ENCODE data around the gene LITAF. TPM values are rescaled to one million over a fixed set of nuclear protein-coding genes. Genes with fewer than 3 reads are reported as not detected.

Gene LITAF
- total RNA-seq, 1 experiment from 2014 or later: 84.2 TPM

DNA sequence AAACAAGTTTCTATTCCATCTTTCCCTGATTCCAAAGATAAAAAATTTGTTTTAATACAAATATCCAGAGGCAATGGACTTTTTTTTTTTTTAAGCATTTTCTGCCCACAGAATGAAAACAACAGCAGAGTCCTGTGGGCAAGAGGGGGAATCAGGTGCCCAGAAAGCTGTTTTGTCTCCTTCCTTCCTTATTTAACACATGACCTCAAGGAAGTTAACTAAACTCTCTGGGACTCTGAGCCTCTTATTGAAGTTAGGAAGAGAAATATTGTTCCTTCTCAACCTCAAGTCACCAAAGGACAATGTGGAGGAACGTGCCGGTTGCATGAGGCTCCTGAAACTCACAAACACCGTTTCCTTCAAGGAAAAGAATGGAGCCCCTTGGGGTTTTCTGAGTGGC, 34.9 kb downstream of the LITAF start:
- no TSS peak for BruUV-seq (replicated peaks)
- Histone ChIP-seq H3K9me3 (ENCODE audit: control insufficient read depth in 1 of 2, insufficient read depth in 1 of 2, low read depth in 1 of 2, low read length in 2 of 2) (peaks cover 8 to 14% of the 10 kb centered on the region in 2 experiments; a peak in 2 of 4 replicates), H3K4me3 (replicated peaks in 1 of 2; ENCODE audit: low read depth in 1 of 2, low read length in 2 of 2) (no peak overlapping the region), H4K20me1 (ENCODE audit: insufficient read depth) (no peaks in the 10 kb centered on the region), H3K27me3 (ENCODE audit: insufficient read depth, low read length) (no peaks in the 10 kb centered on the region), H3K36me3 (ENCODE audit: control insufficient read depth in 1 of 2, insufficient read depth in 2 of 2, low read length in 2 of 2) (peaks cover 21 to 40% of the 10 kb centered on the region in 2 experiments), H3K79me2 (ENCODE audit: insufficient read depth, low read length) (no peaks in the 10 kb centered on the region), H3K4me1 (ENCODE audit: control insufficient read depth in 1 of 2, insufficient read depth in 2 of 2, low read length in 2 of 2) (peaks cover 0 to 4% of the 10 kb centered on the region in 2 experiments; a peak in 1 of 4 replicates), H3K9me2 (ENCODE audit: insufficient read depth) (no peaks in the 10 kb centered on the region), H2AFZ (ENCODE audit: low read depth, low read length, poor library complexity, severe bottlenecking) (no peak overlapping the region), H3K27ac (ENCODE audit: low read depth, low read length) (no peak overlapping the region), H3K9ac (ENCODE audit: low read length) (no peak overlapping the region), H3K4me2 (ENCODE audit: low read length) (no peak overlapping the region)
- intact Hi-C loops (cut with micrococcal nuclease): no loop called here
- CTCF ChIA-PET: no interaction called here
- ATAC-seq (no peak), DNase-seq (ENCODE audit: low read depth, low spot score) (no peak)
- TF ChIP-seq, protein P1, sequence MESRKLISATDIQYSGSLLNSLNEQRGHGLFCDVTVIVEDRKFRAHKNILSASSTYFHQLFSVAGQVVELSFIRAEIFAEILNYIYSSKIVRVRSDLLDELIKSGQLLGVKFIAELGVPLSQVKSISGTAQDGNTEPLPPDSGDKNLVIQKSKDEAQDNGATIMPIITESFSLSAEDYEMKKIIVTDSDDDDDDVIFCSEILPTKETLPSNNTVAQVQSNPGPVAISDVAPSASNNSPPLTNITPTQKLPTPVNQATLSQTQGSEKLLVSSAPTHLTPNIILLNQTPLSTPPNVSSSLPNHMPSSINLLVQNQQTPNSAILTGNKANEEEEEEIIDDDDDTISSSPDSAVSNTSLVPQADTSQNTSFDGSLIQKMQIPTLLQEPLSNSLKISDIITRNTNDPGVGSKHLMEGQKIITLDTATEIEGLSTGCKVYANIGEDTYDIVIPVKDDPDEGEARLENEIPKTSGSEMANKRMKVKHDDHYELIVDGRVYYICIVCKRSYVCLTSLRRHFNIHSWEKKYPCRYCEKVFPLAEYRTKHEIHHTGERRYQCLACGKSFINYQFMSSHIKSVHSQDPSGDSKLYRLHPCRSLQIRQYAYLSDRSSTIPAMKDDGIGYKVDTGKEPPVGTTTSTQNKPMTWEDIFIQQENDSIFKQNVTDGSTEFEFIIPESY (IDR thresholded peaks at IDR 0.05; ENCODE audit: extremely low read depth, insufficient replicate concordance, low read length): no peak
- TF ChIP-seq, protein P2, sequence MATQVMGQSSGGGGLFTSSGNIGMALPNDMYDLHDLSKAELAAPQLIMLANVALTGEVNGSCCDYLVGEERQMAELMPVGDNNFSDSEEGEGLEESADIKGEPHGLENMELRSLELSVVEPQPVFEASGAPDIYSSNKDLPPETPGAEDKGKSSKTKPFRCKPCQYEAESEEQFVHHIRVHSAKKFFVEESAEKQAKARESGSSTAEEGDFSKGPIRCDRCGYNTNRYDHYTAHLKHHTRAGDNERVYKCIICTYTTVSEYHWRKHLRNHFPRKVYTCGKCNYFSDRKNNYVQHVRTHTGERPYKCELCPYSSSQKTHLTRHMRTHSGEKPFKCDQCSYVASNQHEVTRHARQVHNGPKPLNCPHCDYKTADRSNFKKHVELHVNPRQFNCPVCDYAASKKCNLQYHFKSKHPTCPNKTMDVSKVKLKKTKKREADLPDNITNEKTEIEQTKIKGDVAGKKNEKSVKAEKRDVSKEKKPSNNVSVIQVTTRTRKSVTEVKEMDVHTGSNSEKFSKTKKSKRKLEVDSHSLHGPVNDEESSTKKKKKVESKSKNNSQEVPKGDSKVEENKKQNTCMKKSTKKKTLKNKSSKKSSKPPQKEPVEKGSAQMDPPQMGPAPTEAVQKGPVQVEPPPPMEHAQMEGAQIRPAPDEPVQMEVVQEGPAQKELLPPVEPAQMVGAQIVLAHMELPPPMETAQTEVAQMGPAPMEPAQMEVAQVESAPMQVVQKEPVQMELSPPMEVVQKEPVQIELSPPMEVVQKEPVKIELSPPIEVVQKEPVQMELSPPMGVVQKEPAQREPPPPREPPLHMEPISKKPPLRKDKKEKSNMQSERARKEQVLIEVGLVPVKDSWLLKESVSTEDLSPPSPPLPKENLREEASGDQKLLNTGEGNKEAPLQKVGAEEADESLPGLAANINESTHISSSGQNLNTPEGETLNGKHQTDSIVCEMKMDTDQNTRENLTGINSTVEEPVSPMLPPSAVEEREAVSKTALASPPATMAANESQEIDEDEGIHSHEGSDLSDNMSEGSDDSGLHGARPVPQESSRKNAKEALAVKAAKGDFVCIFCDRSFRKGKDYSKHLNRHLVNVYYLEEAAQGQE (IDR thresholded peaks at IDR 0.05; ENCODE audit: low read depth): no peak
- no peak for TF ChIP-seq ZNF274 (IDR thresholded peaks at IDR 0.05; ENCODE audit: low read depth, low read length)
- no peak for TF ChIP-seq SRF (IDR thresholded peaks at IDR 0.05; ENCODE audit: low read depth)
- no peak for TF ChIP-seq ZFX (IDR thresholded peaks at IDR 0.05)
- RAD21 ChIA-PET (ENCODE audit: low non-redundant PET in 1 of 2, low total read pairs in 2 of 2, uncharacterized antibody in 2 of 2, unreplicated experiment in 2 of 2): no interaction called here
- POLR2A ChIA-PET: no interaction called here

Measured in HCT116 (cell line).